ENCODE measurements around the gene WSCD1.

WSCD1 gene

GRCh38 chr17:6088141-6088540, 18.0 kb downstream of the WSCD1 start:
- DNase-seq = no peak

GRCh38 chr17:6090253-6090652, 20.1 kb downstream of the WSCD1 start:
- DNase-seq = no peak

- peak; percentile 79 for DNase-seq
These were observed 22.2 kb downstream of the WSCD1 start for GRCh38 chr17:6092182-6092902.

GRCh38 chr17:6092903-6093468, 22.8 kb downstream of the WSCD1 start:
- DNase-seq = no peak

GRCh38 chr17:6094453-6094852, 24.3 kb downstream of the WSCD1 start:
- no peak for DNase-seq

- DNase-seq = no peak
These were observed 24.7 kb downstream of the WSCD1 start for GRCh38 chr17:6094926-6095325.

GRCh38 chr17:6095501-6095900, 25.3 kb downstream of the WSCD1 start:
- DNase-seq = no peak

GRCh38 chr17:6096201-6097004, 26.2 kb downstream of the WSCD1 start:
- no peak for DNase-seq

GRCh38 chr17:6097005-6097279, 26.8 kb downstream of the WSCD1 start:
- DNase-seq = no peak

- no peak for DNase-seq
These were observed 28.1 kb downstream of the WSCD1 start for GRCh38 chr17:6098050-6098822.

- no peak for DNase-seq
These were observed 28.6 kb downstream of the WSCD1 start for GRCh38 chr17:6098823-6099180.

- no peak for DNase-seq
These were observed 29.3 kb downstream of the WSCD1 start for GRCh38 chr17:6099492-6099891.

- no peak for DNase-seq
These were observed 30.0 kb downstream of the WSCD1 start for GRCh38 chr17:6100146-6100545.

- DNase-seq = no peak
These were observed 30.8 kb downstream of the WSCD1 start for GRCh38 chr17:6100891-6101500.

GRCh38 chr17:6101706-6102105, 31.5 kb downstream of the WSCD1 start:
- no peak for DNase-seq

- DNase-seq = no peak
These were observed 32.4 kb downstream of the WSCD1 start for GRCh38 chr17:6102615-6103014.

GRCh38 chr17:6104956-6105648, 34.9 kb downstream of the WSCD1 start:
- no peak for DNase-seq

GRCh38 chr17:6105649-6106007, 35.4 kb downstream of the WSCD1 start:
- no peak for DNase-seq

- no peak for DNase-seq
These were observed 36.0 kb downstream of the WSCD1 start for GRCh38 chr17:6106212-6106611.

- no peak for DNase-seq
These were observed 37.6 kb downstream of the WSCD1 start for GRCh38 chr17:6107791-6108190.

GRCh38 chr17:6108382-6108781, 38.2 kb downstream of the WSCD1 start:
- DNase-seq = no peak

- no peak for DNase-seq
These were observed 38.8 kb downstream of the WSCD1 start for GRCh38 chr17:6108987-6109386.

GRCh38 chr17:6109536-6109935, 39.4 kb downstream of the WSCD1 start:
- no peak for DNase-seq

Measured in NCI-H446 treated with DMSO at 0.1 percent for 48 hours (cell line).